GM06990 (cell line): ENCODE measurements around the gene BPIFB2.

Experiments used
- DNase-seq: peaks from one replicate; pipeline ENCODE4 v3.0.0-alpha.2; 2011; ENCODE audit not compliant: insufficient read length; ENCODE audit errors: extremely low read depth
- H3K27me3 ChIP-seq: replicated peaks from 2 replicates; pipeline ENCODE4 v1.6.0; 2011; ENCODE audit warnings: low read length; ENCODE audit not compliant: control insufficient read depth, insufficient read depth
- H3K36me3 ChIP-seq: 2 replicates; pipeline ENCODE4 v1.5.1; 2011; ENCODE audit warnings: low read length; ENCODE audit not compliant: control insufficient read depth, insufficient read depth
- H3K4me3 ChIP-seq: replicated peaks from 2 replicates; pipeline ENCODE4 v1.5.1; 2011; ENCODE audit warnings: low read depth, mild to moderate bottlenecking, control low read depth, low read length
- TF ChIP-seq, protein P1 (sequence below): IDR thresholded peaks from 2 replicates; pipeline ENCODE4 v1.5.1; 2011; ENCODE audit warnings: low read length, control low read depth, mild to moderate bottlenecking, inconsistent platforms; ENCODE audit not compliant: insufficient read depth, poor library complexity, severe bottlenecking

BPIFB2 gene

GRCh38 chr20:33064572-33065287 lies 57.2 kb downstream of the BPIFB2 start:
- Histone ChIP-seq H3K4me3 (no peak overlapping the region), H3K36me3 (no peaks in the 10 kb centered on the region), H3K27me3 (no peaks in the 10 kb centered on the region; the same call in 1 of the 2 replicates)
- TF ChIP-seq, protein P1, sequence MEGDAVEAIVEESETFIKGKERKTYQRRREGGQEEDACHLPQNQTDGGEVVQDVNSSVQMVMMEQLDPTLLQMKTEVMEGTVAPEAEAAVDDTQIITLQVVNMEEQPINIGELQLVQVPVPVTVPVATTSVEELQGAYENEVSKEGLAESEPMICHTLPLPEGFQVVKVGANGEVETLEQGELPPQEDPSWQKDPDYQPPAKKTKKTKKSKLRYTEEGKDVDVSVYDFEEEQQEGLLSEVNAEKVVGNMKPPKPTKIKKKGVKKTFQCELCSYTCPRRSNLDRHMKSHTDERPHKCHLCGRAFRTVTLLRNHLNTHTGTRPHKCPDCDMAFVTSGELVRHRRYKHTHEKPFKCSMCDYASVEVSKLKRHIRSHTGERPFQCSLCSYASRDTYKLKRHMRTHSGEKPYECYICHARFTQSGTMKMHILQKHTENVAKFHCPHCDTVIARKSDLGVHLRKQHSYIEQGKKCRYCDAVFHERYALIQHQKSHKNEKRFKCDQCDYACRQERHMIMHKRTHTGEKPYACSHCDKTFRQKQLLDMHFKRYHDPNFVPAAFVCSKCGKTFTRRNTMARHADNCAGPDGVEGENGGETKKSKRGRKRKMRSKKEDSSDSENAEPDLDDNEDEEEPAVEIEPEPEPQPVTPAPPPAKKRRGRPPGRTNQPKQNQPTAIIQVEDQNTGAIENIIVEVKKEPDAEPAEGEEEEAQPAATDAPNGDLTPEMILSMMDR = no peak
- no peak for DNase-seq

DNA sequence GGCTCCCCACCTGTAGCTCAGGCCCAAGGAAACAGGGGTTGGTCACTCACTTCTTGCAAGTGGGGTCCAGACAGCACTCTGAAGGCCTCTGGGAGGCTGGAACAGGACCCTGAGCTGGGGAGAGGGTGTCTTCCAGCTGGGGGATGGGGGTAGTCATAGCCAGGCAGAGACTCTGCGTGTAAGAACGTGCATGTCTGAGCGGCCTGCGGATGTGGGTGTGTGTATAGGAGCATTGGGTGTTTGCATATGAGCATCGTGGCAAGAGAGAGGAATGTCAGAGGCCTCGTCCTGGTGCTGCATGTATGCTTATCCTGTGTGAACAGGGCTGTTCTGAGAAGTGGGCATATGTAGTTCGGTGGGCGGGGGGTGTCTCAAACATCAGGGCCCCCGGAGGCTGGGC lies 58.3 kb downstream of the BPIFB2 start:
- no peaks in the 10 kb centered on the region for H3K36me3 ChIP-seq
- TF ChIP-seq, protein P1 = no peak
- H3K27me3 ChIP-seq = no peaks in the 10 kb centered on the region; the same call in 1 of the 2 replicates
- no peak for DNase-seq
- H3K4me3 ChIP-seq = no peak overlapping the region

DNA sequence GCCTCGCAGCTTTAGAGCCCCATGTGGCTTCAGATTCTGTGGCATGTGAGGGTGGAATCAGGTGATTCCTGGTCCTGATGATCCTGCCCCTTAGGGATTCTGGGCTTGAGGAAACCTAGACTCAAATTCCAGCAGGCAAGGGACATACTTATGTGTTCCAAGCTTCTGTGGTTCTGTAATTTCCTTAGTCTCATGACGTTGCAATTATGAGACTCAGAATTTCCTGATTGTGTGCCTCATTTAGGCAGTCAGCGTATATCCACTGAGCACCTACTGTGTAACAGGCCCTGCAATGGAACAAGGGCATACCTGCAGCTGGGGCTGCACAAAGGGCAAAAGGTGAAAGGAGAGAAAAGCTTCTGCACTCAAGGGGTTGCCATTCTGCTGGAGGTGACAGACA lies 60.3 kb downstream of the BPIFB2 start:
- no peaks in the 10 kb centered on the region for H3K27me3 ChIP-seq

DNA sequence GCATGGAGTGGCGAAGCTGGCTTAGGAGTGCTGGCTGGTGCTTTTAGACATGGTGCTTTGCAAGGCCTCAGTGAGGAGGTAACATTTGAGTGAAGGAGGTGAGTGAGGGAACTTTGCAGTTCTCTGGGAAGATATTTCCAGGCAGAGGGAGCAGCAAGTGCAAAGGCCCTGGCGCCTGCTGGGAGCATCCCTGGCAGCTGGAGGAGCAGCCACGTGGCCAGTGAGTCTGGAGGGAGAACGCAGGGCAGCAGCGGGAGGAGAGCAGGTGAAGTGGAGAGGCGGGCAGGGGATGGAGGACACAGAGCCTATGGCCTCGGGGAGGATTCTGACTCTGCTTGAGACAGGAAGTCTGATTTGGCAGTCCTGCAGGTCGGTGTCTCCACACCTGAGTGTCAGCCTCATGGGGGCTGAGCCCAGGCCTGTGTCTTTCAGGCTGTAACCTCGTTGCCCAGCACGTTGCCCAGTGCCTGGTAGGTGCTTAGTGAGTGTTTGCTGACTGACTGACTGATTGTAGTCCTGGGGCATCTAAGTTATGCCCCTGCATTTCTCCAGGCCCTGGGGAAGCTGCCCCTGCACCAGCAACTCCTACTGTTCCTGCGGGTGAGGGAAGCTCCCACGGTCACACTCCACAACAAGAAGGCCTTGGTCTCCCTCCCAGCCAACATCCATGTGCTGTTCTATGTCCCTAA lies 60.9 kb downstream of the BPIFB2 start:
- TF ChIP-seq, protein P1 = no peak
- DNase-seq = no peak
- no peaks in the 10 kb centered on the region for H3K36me3 ChIP-seq
- H3K27me3 ChIP-seq = no peaks in the 10 kb centered on the region
- H3K4me3 ChIP-seq = no peak overlapping the region

More for the DNA sequence above, 60.3 kb downstream of the BPIFB2 start:
- Histone ChIP-seq H3K4me3 (no peak overlapping the region), H3K36me3 (no peaks in the 10 kb centered on the region)
- TF ChIP-seq, protein P1 = no peak
- no peak for DNase-seq

DNA sequence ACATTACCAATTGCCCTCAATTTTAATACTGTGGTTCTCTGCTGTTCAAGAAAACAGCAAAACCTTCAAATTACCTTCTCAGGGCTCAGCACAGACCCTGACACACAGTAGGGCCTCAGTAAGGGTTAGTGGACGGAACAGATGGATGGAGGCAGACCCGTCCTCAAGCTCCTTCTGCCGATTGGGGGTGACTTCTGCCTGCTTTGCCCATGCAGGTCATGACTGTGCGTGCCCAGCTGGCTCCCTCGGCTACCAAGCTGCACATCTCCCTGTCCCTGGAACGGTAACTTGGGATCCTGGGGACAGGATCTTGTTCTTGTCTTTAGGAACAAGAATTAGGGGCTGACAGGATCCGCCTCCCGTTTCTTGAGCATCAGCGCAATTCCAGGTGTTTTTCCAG lies 62.2 kb downstream of the BPIFB2 start:
- Histone ChIP-seq H3K27me3 (no peaks in the 10 kb centered on the region), H3K4me3 (no peak overlapping the region), H3K36me3 (no peaks in the 10 kb centered on the region)
- TF ChIP-seq, protein P1 = no peak
- DNase-seq = no peak
